Endothelial cell of umbilical vein (primary cell): ENCODE measurements around the gene CACNG4. TPM values are rescaled to one million over a fixed set of nuclear protein-coding genes. Genes with fewer than 3 reads are reported as not detected.

Experiments used
- BruUV-seq: library from RNA; stranded (reverse); fragments of 400-500 nt; replicated peaks from 2 replicates; lab custom pipeline; 2021; lab: Mats Ljungman, UMichigan
- CTCF ChIA-PET: fragments of 300-600, 350-600 bp; sonication (Branson Sonifier 250); formaldehyde crosslinking; loops from one replicate; lab custom pipeline; 2021; ENCODE audit warnings: antibody characterized with exemption, inconsistent platforms; lab: Charles Lee
- POLR2A ChIA-PET: fragments of 300-600, 350-600 bp; sonication (Branson Sonifier 250); formaldehyde crosslinking; loops from one replicate; lab custom pipeline; 2021; ENCODE audit warnings: antibody characterized with exemption, inconsistent platforms; lab: Charles Lee
- DNase-seq: peaks from one replicate; pipeline ENCODE4 v3.0.0-alpha.2; 2011; ENCODE audit warnings: low read depth, low spot score
- FAIRE-seq: peaks from 2 replicates; lab custom pipeline; 2011; peaks lifted over from hg19 to GRCh38; lab: Jason Lieb, UNC
- H2AFZ ChIP-seq: 2 replicates; pipeline ENCODE4 v1.6.0; 2012; ENCODE audit warnings: low read depth, low read length, control low read depth, inconsistent platforms
- H3K27ac ChIP-seq: 2 replicates; pipeline ENCODE4 v1.5.1; 2011; ENCODE audit warnings: low read depth, mild to moderate bottlenecking, control low read depth, low read length, moderate library complexity; ENCODE audit not compliant: insufficient read depth
- H3K27me3 ChIP-seq, 2 experiments: 2 replicates each; pipeline versions ENCODE4 v1.6.0 to v1.6.1; 2011; ENCODE audit warnings: low read length in 2 of 2, mixed read lengths in 1 of 2; ENCODE audit not compliant: control insufficient read depth in 2 of 2, insufficient read depth in 2 of 2
- H3K36me3 ChIP-seq, 2 experiments: 2 replicates in 1 of 2; 3 replicates in 1 of 2; pipeline ENCODE4 v1.5.1; 2011; ENCODE audit warnings: low read length in 2 of 2, mild to moderate bottlenecking in 1 of 2, moderate library complexity in 1 of 2; ENCODE audit not compliant: control insufficient read depth in 2 of 2, insufficient read depth in 2 of 2; ENCODE audit errors: extremely low read depth in 1 of 2
- H3K4me1 ChIP-seq: 3 replicates; pipeline ENCODE4 v1.5.1; 2011; ENCODE audit warnings: mild to moderate bottlenecking, low read length; ENCODE audit not compliant: control insufficient read depth, insufficient read depth; ENCODE audit errors: extremely low read depth
- H3K4me2 ChIP-seq: 2 replicates; pipeline ENCODE4 v1.6.1; 2011; ENCODE audit warnings: low read length, control low read depth, mixed read lengths; ENCODE audit not compliant: insufficient read depth
- H3K4me3 ChIP-seq, 3 experiments: fragments of 200-600 bp in 1 of 3; sonication (generic), shearing (Covaris generic) in 1 of 3; replicated peaks in 1 of 3; 2 replicates each; pipeline ENCODE4 v1.5.1; 2011 to 2016; ENCODE audit warnings: control low read depth in 3 of 3, low read length in 3 of 3, mild to moderate bottlenecking in 2 of 3, inconsistent platforms in 1 of 3, low read depth in 1 of 3, moderate library complexity in 1 of 3; ENCODE audit not compliant: insufficient read depth in 1 of 3
- H3K79me2 ChIP-seq: 2 replicates; pipeline ENCODE4 v1.6.0; 2012; ENCODE audit warnings: low read length, inconsistent platforms; ENCODE audit not compliant: control insufficient read depth, insufficient read depth
- H3K9ac ChIP-seq: replicated peaks from 2 replicates; pipeline ENCODE3; 2011; ENCODE audit warnings: low read length, control low read depth; ENCODE audit not compliant: insufficient read depth; ENCODE audit errors: extremely low read depth
- H3K9me1 ChIP-seq: replicated peaks from 3 replicates; pipeline ENCODE4 v1.6.0; 2011; ENCODE audit warnings: mild to moderate bottlenecking, low read length; ENCODE audit not compliant: control insufficient read depth, insufficient read depth; ENCODE audit errors: extremely low read depth
- H3K9me3 ChIP-seq: replicated peaks from 2 replicates; pipeline ENCODE4 v1.5.1; 2012; ENCODE audit warnings: low read length, inconsistent platforms; ENCODE audit not compliant: control insufficient read depth, insufficient read depth
- H4K20me1 ChIP-seq: replicated peaks from 2 replicates; pipeline ENCODE3; 2011; ENCODE audit warnings: mild to moderate bottlenecking, low read length; ENCODE audit not compliant: control insufficient read depth, insufficient read depth; ENCODE audit errors: extremely low read depth
- EZH2 ChIP-seq: IDR thresholded peaks from 2 replicates; pipeline ENCODE4 v1.6.1; 2012; ENCODE audit warnings: borderline replicate concordance, low read depth, mild to moderate bottlenecking, moderate library complexity, low read length, inconsistent platforms; ENCODE audit not compliant: severe bottlenecking
- FOS ChIP-seq: IDR thresholded peaks from 2 replicates; pipeline ENCODE4 v1.6.1; 2011; ENCODE audit warnings: mild to moderate bottlenecking, low read length, moderate library complexity, borderline replicate concordance; ENCODE audit not compliant: insufficient read depth
- GATA2 ChIP-seq: IDR thresholded peaks from 2 replicates; pipeline ENCODE4 v1.7.0; 2011; ENCODE audit warnings: low read depth, mild to moderate bottlenecking, moderate library complexity, mixed read lengths, low read length; ENCODE audit not compliant: insufficient read length, insufficient read depth
- JUN ChIP-seq: IDR thresholded peaks from 2 replicates; pipeline ENCODE4 v1.6.1; 2011; ENCODE audit warnings: borderline replicate concordance, low read depth; ENCODE audit not compliant: insufficient read length, insufficient read depth
- MAX ChIP-seq: IDR thresholded peaks from 2 replicates; pipeline ENCODE4 v1.6.1; 2011; ENCODE audit not compliant: insufficient read depth, insufficient read length
- MYC ChIP-seq: IDR thresholded peaks from one replicate; pipeline ENCODE4 v1.6.1; 2011; ENCODE audit warnings: mild to moderate bottlenecking, low read depth, low read length
- POLR2A ChIP-seq: IDR thresholded peaks from 2 replicates; pipeline ENCODE4 v1.6.1; 2012; ENCODE audit warnings: low read depth, mild to moderate bottlenecking, control low read depth, low read length
- POLR2AphosphoS5 ChIP-seq: IDR thresholded peaks from 2 replicates; pipeline ENCODE4 v1.6.1; 2012; ENCODE audit warnings: low read depth, mild to moderate bottlenecking, control low read depth, low read length, moderate library complexity; ENCODE audit not compliant: insufficient read depth
- dilution Hi-C: fragments of 300-500 bp; cut with MboI; formaldehyde crosslinking; loops from one replicate; pipeline ENCODE4 v1.15.0; 2019; ENCODE audit warnings: low sequenced_read_pairs; ENCODE audit not compliant: extremely low pct_ligation_motif_present
- intact Hi-C: fragments of 100-400 bp; cut with micrococcal nuclease; formaldehyde crosslinking; loops from one replicate; pipeline ENCODE4 v1.10.0; 2022
- polyA plus RNA-seq, 4 experiments: library from polyadenylated mRNA; depleted of rRNA in 3 of 4; stranded (reverse) in 3 of 4; unstranded in 1 of 4; fragments of >200 nt; gene quantifications; 2 replicates each; pipeline versions ENCODE4 v1.2.1 to v1.2.3, GENCODE V29; 2011 to 2012; ENCODE audit warnings: missing spikeins in 1 of 4
- total RNA-seq: library from RNA; stranded (reverse); gene quantifications from 2 replicates; pipeline ENCODE4 v1.2.3, GENCODE V29; 2021
- TF ChIP-seq, protein P1 (sequence below), 2 donors: IDR thresholded peaks; 1 replicate in 1 of 2; 2 replicates in 1 of 2; pipeline ENCODE4 v1.5.1; 2011; ENCODE audit warnings: low read length in 2 of 2, mild to moderate bottlenecking in 2 of 2, moderate library complexity in 2 of 2, control low read depth in 1 of 2, inconsistent platforms in 1 of 2, low read depth in 1 of 2; ENCODE audit not compliant: insufficient read depth in 1 of 2; ENCODE audit errors: extremely low read depth in 1 of 2

Gene CACNG4
- total and polyA plus RNA-seq, 2 donors (not counting 3 experiments of a cell fraction or from before 2014, with no cell fraction given), result not detected

DNA sequence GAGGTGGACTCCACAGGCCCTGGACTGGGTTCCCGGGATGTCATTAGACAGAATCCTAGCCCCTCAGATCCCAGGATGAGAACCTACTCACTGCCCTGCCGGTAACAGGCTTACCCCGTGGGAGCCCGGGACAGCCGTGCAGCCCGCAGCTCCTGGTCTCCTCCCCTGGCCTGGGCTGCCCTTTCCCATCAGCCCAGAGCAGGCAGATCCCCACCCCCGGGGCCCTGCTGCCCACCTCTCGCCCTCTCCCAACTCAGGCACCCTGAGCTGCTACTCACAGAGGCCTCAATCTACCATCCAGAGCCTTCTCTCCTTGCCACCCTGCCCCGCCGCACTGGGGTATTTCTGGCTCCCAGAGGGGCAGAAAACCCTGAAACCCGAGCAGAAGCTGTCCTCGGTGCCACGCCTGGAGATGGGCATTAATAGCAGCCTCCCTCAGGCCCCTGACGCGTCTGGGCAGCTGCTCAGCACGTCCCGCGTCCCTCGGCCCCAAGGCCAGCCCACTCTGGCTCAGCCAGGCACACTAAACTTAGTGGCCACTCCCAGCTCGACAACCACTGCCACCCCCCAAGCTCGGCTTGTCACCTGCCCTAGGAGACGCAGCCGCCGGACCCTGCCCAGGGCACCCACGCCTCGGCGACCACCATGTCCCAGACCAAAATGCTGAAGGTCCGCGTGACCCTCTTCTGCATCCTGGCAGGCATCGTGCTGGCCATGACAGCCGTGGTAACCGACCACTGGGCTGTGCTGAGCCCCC, 79.7 kb downstream of the CACNG4 start, which contains the start of gene CACNG1:
TSS of gene CACNG1 (plus strand) at position 539 of the 757 bp plus-strand sequence. CDS start at position 646, 107 bp downstream.
- Histone ChIP-seq H4K20me1 (no peaks in the 10 kb centered on the region), H3K9me1 (no peaks in the 10 kb centered on the region), H3K79me2 (no peaks in the 10 kb centered on the region), H3K27me3 (no peaks in the 10 kb centered on the region), H3K9ac (no peak within 1 kb of the TSS), H3K4me2 (no peak within 1 kb of the TSS), H3K4me3 (no peak within 1 kb of the TSS), H3K9me3 (peaks cover 2% of the 10 kb centered on the region), H3K4me1 (no peaks in the 10 kb centered on the region), H3K36me3 (no peaks in the 10 kb centered on the region), H2AFZ (no peak within 1 kb of the TSS), H3K27ac (no peak within 1 kb of the TSS)
- DNase-seq, result no peak
- no peak for FAIRE-seq
- BruUV-seq, result no TSS peak
- ChIA-PET POLR2A (no interaction called here), CTCF (no interaction called here)
- intact Hi-C loops, result no loop called here
- no peak for TF ChIP-seq POLR2A
- TF ChIP-seq, protein P1, sequence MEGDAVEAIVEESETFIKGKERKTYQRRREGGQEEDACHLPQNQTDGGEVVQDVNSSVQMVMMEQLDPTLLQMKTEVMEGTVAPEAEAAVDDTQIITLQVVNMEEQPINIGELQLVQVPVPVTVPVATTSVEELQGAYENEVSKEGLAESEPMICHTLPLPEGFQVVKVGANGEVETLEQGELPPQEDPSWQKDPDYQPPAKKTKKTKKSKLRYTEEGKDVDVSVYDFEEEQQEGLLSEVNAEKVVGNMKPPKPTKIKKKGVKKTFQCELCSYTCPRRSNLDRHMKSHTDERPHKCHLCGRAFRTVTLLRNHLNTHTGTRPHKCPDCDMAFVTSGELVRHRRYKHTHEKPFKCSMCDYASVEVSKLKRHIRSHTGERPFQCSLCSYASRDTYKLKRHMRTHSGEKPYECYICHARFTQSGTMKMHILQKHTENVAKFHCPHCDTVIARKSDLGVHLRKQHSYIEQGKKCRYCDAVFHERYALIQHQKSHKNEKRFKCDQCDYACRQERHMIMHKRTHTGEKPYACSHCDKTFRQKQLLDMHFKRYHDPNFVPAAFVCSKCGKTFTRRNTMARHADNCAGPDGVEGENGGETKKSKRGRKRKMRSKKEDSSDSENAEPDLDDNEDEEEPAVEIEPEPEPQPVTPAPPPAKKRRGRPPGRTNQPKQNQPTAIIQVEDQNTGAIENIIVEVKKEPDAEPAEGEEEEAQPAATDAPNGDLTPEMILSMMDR (IDR thresholded peaks at IDR 0.05; ENCODE audit: extremely low read depth in 1 of 2, insufficient read depth in 1 of 2, low read depth in 1 of 2, low read length in 2 of 2), result no peak
- TF ChIP-seq JUN, result no peak
- no peak for TF ChIP-seq GATA2
- TF ChIP-seq FOS, result no peak
- no peak for TF ChIP-seq MYC
- no peak for TF ChIP-seq MAX
- TF ChIP-seq EZH2, result no peak
- TF ChIP-seq POLR2AphosphoS5, result no peak
- dilution Hi-C loops, result no loop called here
